Ectodermal cell (in vitro differentiated cells): ENCODE results near the gene MPRIP.

Experiments used
- H3K27ac ChIP-seq: 2 replicates; pipeline ENCODE4 v1.7.0; 2013; ENCODE audit warnings: mild to moderate bottlenecking, low read depth, low read length; ENCODE audit not compliant: insufficient read depth, poor library complexity, severe bottlenecking
- H3K27me3 ChIP-seq: 2 replicates; pipeline ENCODE4 v1.7.0; 2013; ENCODE audit warnings: mild to moderate bottlenecking, low read length; ENCODE audit not compliant: insufficient read depth, control insufficient read depth, poor library complexity, severe bottlenecking
- H3K36me3 ChIP-seq: one replicate; pipeline ENCODE4 v1.7.0; 2013; ENCODE audit warnings: low read length; ENCODE audit not compliant: control insufficient read depth, insufficient read depth
- H3K4me1 ChIP-seq: one replicate; pipeline ENCODE4 v1.7.0; 2013; ENCODE audit warnings: low read length; ENCODE audit not compliant: control insufficient read depth, insufficient read depth
- H3K4me3 ChIP-seq: 2 replicates; pipeline ENCODE4 v1.7.0; 2013; ENCODE audit warnings: low read depth, low read length, control low read depth; ENCODE audit not compliant: insufficient read depth
- H3K9me3 ChIP-seq: 2 replicates; pipeline ENCODE4 v1.7.0; 2013; ENCODE audit warnings: mild to moderate bottlenecking, low read length, moderate library complexity; ENCODE audit not compliant: control insufficient read depth
- WGBS, 2 experiments: methylation state at CpG; one replicate each; pipeline ENCODE4 v1.1.7; 2013; ENCODE audit warnings: missing lambda C conversion rate in 2 of 2; 5-methylcytosine and 5-hydroxymethylcytosine counted together

MPRIP gene

DNA sequence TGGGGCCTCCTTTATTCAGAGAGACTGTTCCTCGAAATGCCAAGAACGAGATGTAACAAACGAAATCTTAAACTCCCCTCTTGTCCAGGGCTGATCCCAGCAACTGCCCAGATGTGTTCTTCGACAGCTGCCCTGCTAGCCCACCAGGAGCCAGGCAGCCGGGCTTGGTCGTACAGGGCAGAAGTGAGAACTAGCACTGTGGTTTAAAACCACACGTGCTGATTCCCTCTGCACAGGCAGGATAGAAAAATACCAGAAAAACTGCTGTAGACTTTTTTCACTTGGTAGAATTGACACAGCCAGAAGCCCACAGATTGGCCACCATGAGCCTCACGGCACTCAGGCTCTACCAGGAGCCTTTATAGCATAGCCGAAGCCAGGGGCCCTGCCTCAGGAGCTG, 130.7 kb downstream of the MPRIP start:
- Histone ChIP-seq H3K36me3 (peaks cover 21% of the 10 kb centered on the region), H3K9me3 (no peaks in the 10 kb centered on the region), H3K4me1 (peaks cover 12% of the 10 kb centered on the region), H3K4me3 (no peak overlapping the region), H3K27me3 (no peaks in the 10 kb centered on the region), H3K27ac (no peak overlapping the region)
- 94% methylated on average over 9 of the region's 9 CpGs for WGBS, 2 experiments

DNA sequence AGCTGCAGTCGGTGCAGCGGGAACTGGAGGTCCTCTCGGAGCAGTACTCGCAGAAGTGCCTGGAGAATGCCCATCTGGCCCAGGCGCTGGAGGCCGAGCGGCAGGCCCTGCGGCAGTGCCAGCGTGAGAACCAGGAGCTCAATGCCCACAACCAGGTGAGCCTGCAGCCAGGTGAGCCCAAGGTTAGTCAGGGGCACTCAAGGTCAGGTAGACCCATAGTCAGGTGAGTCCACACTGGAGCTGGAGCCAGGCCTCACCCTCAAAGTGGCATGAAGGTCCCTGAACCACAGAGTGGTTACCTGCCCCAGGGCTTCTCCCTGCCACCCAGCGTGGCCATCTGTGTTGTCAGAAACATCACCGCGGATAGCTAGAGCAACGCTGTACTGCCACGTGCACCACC, 131.7 kb downstream of the MPRIP start:
- Histone ChIP-seq H3K4me1 (peaks cover 12% of the 10 kb centered on the region), H3K4me3 (no peak overlapping the region), H3K36me3 (peaks cover 26% of the 10 kb centered on the region), H3K9me3 (no peaks in the 10 kb centered on the region), H3K27ac (no peak overlapping the region), H3K27me3 (no peaks in the 10 kb centered on the region)
- 96 to 97% methylated on average over 14 of the region's 14 CpGs for WGBS, 2 experiments

DNA sequence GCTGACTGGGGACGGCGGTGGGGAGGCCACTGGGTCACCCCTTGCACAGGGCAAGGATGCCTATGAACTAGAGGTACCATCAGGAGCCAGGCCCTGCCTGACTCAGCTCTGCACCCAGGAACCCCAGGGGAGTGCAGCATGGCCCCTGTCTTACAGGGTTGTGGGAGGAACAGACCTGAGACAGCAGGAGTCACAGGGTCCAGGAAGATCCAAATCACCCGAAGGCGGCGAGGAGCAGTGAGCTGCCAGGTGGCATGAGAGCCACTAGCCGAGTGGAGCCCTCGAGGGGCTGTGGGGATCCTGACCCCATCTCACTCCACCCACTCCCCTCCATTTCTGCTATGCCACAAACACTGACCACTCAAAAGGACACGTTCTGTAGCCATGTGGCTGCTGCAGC, 133.1 kb downstream of the MPRIP start:
- no peaks in the 10 kb centered on the region for H3K27me3 ChIP-seq
- peaks cover 30% of the 10 kb centered on the region for H3K36me3 ChIP-seq
- H3K9me3 ChIP-seq, result no peaks in the 10 kb centered on the region
- 97 to 99% methylated on average over 8 of the region's 8 CpGs for WGBS, 2 experiments
- H3K4me3 ChIP-seq, result no peak overlapping the region
- no peak overlapping the region for H3K27ac ChIP-seq
- H3K4me1 ChIP-seq, result peaks cover 12% of the 10 kb centered on the region

DNA sequence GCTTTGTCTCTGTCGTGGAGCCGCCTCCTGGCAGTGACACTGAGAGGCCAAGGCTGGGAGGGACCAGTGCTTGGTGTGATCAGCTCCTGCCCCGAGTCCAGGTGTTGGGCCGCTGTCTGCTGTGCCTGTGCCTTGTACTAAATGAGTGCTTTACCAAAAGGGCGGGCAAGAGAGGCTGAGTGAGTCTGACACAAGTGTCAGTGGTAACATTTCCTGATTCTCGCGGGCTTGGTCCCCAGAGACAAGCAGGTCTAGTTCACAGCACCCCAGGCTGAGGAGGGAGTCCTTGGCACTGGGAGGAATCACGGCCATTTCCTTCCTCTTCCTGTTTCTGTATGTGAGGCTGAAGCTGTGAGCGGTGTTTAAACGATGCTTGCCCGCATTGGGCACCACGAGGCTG, 133.7 kb downstream of the MPRIP start:
- no peak overlapping the region for H3K27ac ChIP-seq
- 94 to 95% methylated on average over 12 of the region's 12 CpGs for WGBS, 2 experiments
- H3K4me3 ChIP-seq, result no peak overlapping the region
- H3K4me1 ChIP-seq, result peaks cover 12% of the 10 kb centered on the region
- H3K27me3 ChIP-seq, result no peaks in the 10 kb centered on the region
- H3K9me3 ChIP-seq, result no peaks in the 10 kb centered on the region
- peaks cover 33% of the 10 kb centered on the region for H3K36me3 ChIP-seq

DNA sequence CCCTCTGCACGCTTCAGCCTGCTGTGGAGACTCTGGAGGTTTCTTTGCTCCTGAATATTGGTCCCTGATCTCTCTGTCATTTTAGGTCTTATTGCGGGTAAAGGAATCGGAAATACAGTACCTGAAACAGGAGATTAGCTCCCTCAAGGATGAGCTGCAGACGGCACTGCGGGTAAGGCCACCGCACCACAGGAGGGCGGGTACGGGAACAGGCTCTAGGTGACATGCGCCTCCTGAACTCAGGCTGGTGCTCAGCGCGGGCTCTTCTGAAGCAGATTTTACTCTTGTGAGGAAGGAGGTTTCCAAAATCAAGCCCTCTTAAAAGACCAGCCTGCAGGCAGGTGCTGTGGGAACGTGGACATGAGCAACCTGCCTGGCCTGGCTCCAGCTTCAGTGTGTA, 134.1 kb downstream of the MPRIP start:
- Histone ChIP-seq H3K9me3 (no peaks in the 10 kb centered on the region), H3K36me3 (peaks cover 33% of the 10 kb centered on the region), H3K4me3 (no peak overlapping the region), H3K27ac (no peak overlapping the region), H3K4me1 (peaks cover 9% of the 10 kb centered on the region), H3K27me3 (no peaks in the 10 kb centered on the region)
- 96 to 97% methylated on average over 12 of the region's 12 CpGs for WGBS, 2 experiments

DNA sequence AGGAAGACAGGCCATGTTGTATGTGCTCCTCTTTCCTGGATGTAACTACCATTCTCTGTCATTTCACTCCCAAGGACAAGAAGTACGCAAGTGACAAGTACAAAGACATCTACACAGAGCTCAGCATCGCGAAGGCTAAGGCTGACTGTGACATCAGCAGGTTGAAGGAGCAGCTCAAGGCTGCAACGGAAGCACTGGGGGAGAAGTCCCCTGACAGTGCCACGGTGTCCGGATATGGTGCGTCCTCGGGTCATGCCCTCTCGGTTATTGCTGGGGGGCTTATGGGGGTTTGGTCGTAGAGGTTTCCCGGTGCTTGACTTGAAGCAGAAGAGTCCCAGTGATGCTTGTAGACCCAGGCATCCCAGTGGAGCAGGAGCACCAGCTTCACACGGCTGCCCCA, 134.9 kb downstream of the MPRIP start:
- H3K9me3 ChIP-seq, result no peaks in the 10 kb centered on the region
- H3K27ac ChIP-seq, result no peak overlapping the region
- no peaks in the 10 kb centered on the region for H3K27me3 ChIP-seq
- 96 to 97% methylated on average over 12 of the region's 12 CpGs for WGBS, 2 experiments
- peaks cover 37% of the 10 kb centered on the region for H3K36me3 ChIP-seq
- peaks cover under 1% of the 10 kb centered on the region for H3K4me1 ChIP-seq
- H3K4me3 ChIP-seq, result no peak overlapping the region

DNA sequence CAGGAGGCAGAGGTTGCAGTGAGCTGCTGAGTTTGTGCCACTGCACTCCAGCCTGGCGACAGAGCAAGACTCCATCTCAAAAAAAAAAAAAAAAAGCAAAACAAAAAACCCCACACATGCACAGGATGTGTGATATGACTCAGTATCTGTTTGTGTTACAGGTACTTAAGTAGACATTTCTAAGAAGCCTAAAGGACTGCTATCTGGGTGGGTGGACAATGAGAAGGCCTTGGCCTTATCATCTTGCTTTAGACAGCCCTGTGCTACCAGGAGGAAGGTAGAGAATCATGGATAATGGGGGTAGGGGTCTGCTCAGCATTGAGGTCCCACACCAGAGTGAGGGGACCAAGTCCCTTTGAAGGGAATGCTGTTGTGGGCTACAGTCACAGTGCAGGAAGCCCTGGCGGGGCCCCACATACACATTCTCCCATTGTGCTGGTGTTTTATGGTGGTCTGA, 137.1 kb downstream of the MPRIP start:
- Histone ChIP-seq H3K4me3 (no peak overlapping the region), H3K27ac (no peak overlapping the region), H3K4me1 (no peaks in the 10 kb centered on the region), H3K9me3 (no peaks in the 10 kb centered on the region), H3K36me3 (peaks cover 42% of the 10 kb centered on the region), H3K27me3 (no peaks in the 10 kb centered on the region)
- 92 to 100% methylated on average over 1 to 2 of the region's 2 CpGs for WGBS, 2 experiments

DNA sequence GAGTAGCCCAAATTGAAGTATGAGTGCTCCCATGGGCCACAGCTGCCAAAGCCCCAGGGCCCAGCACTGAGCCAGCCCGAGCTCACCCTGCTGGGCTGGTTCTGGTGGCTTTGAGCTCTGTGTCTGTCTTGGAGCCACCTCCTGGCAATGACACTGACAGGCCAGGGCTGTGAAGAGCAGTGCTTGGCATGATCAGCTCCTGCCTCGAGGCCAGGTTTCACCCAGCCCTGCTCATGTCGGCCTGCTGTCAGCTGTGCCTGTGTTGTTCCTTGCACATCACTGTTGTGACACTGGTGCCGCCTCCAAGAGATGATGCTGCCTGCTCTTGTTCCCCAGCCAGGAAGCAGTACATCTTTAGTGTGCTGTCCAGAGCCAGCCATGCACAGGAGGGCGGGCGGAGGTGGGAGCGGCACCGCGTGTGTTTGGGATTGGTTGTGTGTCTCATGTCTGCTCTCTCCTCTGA, 137.9 kb downstream of the MPRIP start:
- Histone ChIP-seq H3K36me3 (peaks cover 40% of the 10 kb centered on the region), H3K4me1 (no peaks in the 10 kb centered on the region), H3K4me3 (no peak overlapping the region), H3K27me3 (no peaks in the 10 kb centered on the region), H3K27ac (no peak overlapping the region), H3K9me3 (no peaks in the 10 kb centered on the region)
- 96 to 97% methylated on average over 9 of the region's 9 CpGs for WGBS, 2 experiments

DNA sequence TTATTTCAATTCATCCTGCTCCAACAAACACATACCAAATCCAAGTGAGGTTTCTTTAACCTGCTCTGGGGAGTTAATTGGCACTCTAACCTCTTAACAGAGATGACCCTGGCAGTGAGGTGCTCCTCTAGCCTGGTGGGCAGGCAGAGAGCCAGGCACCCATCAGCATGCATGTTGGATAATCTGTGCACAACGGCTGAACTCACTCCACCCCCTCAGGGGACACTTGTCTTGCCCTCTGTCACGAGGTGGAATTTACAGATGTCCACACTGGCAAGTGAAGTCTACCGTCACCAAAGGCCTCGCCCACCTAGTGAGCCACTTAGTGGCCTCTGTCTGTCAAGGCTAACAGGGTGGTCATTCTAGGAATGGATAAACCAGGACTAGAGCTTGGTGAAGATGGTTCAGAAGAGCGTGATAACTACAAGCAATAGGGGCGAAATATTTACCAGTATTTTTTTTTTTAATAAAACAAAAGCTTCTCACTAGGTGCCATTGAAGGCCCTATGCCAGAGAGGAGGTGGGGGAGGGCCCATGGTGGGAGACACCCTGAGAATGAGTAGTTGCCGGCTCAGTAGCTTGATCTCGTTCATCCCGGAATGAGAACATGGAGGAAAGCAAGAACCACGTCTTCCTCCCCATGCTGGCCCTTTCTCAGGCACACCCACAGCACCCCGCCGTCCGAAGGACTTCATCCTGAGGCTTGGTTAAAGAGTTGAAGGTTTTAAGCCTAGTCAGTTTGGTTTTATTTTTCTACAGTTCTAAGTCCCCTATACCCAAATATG, 138.7 kb downstream of the MPRIP start:
- no peaks in the 10 kb centered on the region for H3K4me1 ChIP-seq
- no peaks in the 10 kb centered on the region for H3K9me3 ChIP-seq
- H3K36me3 ChIP-seq, result peaks cover 32% of the 10 kb centered on the region
- no peak overlapping the region for H3K27ac ChIP-seq
- H3K4me3 ChIP-seq, result no peak overlapping the region
- WGBS, 2 experiments, result 93 to 94% methylated on average over 11 to 13 of the region's 13 CpGs
- H3K27me3 ChIP-seq, result no peaks in the 10 kb centered on the region

DNA sequence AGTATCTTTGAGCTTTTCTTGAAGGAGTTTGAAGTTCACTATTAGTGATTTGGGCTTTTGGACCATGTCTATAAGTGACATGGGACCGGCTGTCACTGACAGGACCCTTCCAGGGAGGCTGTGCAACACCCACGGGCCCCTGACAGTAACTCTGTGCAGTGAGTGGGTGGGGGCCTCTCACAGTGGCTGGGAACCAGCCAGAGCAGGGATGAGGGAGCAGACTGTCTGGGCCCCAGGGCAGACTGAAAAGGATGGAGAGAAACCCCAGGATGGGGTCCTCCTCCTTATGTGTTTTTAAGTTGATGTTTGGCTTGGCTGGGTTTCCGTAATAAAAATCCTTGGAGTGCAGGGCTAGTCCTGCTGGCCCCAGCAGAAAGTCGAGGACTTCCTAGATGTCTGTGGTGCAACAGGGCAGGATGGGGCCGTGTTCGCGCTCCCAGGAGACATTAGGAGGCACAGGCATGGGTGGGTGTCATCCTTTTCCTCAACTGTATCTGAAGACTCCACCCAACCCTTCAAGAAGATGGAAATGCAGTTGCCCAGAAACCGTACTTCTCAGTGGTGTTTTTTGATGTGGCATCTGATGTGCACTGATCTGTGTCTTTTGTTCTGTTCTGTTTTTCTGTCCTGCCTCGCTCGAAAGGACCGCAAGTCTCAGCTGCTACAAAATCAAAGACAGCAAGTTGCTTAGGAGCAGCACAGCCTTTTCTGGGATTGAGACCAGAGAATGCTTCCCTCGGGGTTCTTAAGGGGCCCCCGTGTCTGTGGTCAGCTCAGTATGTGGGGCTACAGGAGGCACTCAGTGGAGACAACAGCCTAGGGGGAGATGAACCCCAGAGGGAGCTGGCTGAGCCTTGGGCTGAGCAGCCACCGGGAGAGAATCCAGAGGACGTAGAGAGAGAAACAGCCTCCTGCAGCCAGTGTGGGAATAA, 139.7 kb downstream of the MPRIP start:
- Histone ChIP-seq H3K27ac (no peak overlapping the region), H3K36me3 (peaks cover 26% of the 10 kb centered on the region), H3K9me3 (no peaks in the 10 kb centered on the region), H3K27me3 (no peaks in the 10 kb centered on the region), H3K4me3 (no peak overlapping the region), H3K4me1 (no peaks in the 10 kb centered on the region)
- WGBS, 2 experiments, result 94% methylated on average over 15 of the region's 15 CpGs
